Peyer's patch (tissue), 4 donors: ENCODE data around the gene TGFBR1. TPM values are rescaled to one million over a fixed set of nuclear protein-coding genes. Genes with fewer than 3 reads are reported as not detected.

Experiments used
- DNase-seq, 3 donors: peaks; one replicate each; pipeline ENCODE4 v3.0.0-alpha.2; 2017 to 2019
- H3K27ac ChIP-seq, 4 donors: fragments of 200-600 bp; sonication (generic); one replicate each; pipeline ENCODE4 v1.5.1; 2016 to 2019
- H3K27me3 ChIP-seq, 2 donors: fragments of 200-600 bp; sonication (generic); one replicate each; pipeline ENCODE4 v1.5.1; 2019
- H3K36me3 ChIP-seq, 3 donors: fragments of 200-600 bp; sonication (generic); one replicate each; pipeline ENCODE4 v1.5.1; 2016 to 2019
- H3K4me1 ChIP-seq, 4 donors: fragments of 200-600 bp; sonication (generic); one replicate each; pipeline ENCODE4 v1.5.1; 2016 to 2019
- H3K4me3 ChIP-seq, 4 donors: fragments of 200-600 bp; sonication (generic); 1 replicate in 3 of 4; 2 replicates in 1 of 4; pipeline ENCODE4 v1.5.1; 2016 to 2019; ENCODE audit warnings: mild to moderate bottlenecking in 1 of 4
- H3K9me3 ChIP-seq, 4 donors: fragments of 200-600 bp; sonication (generic); one replicate each; pipeline ENCODE4 v1.5.1; 2016 to 2019; ENCODE audit warnings: mild to moderate bottlenecking in 1 of 4
- POLR2A ChIP-seq, 2 donors: fragments of 450-650 bp; IDR thresholded peaks; one replicate each; pipeline ENCODE4 v1.5.1; 2017; ENCODE audit warnings: antibody characterized with exemption in 2 of 2, mild to moderate bottlenecking in 2 of 2, moderate library complexity in 2 of 2
- total RNA-seq, 4 donors: library from RNA; depleted of rRNA; stranded (reverse); fragments of >200 nt; gene quantifications; one replicate each; pipeline ENCODE4 v1.1.0, GENCODE V29; 2016
- TF ChIP-seq, protein P1 (sequence below), 6 experiments: fragments of 450-650 bp in 4 of 6; fragments of 200-600 bp in 2 of 6; sonication (generic) in 1 of 6; IDR thresholded peaks; one replicate each; pipeline ENCODE4 v1.5.1; 2017 to 2019; ENCODE audit warnings: antibody characterized with exemption in 6 of 6, mild to moderate bottlenecking in 3 of 6, moderate library complexity in 1 of 6

Gene TGFBR1
- total RNA-seq, 4 donors from 2014 or later = 11.6 to 14.4 (median 13.5) TPM

DNA sequence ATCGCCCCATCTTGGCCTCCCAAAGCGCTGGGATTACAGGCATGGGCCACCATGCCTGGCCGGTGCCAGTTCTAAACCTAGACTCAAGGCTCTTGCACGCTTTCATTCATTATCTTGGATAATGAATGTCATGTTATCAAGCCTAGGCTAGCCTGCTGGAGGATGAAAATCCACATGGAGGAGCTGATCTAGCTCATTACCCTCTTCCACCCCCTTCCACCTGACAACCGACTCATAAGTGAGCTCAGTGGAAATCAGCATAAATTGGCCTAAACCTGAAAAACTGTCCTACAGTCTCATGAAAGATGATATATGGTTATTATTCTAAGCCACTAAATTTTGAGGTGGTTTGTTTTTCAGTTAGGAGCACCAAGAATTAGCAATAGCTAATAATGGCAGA, 3.6 kb upstream of the TGFBR1 start:
- Histone ChIP-seq H3K27me3 (no peaks in the 10 kb centered on the region), H3K9me3 (no peaks in the 10 kb centered on the region), H3K4me3 (no peak overlapping the region), H3K36me3 (no peaks in the 10 kb centered on the region), H3K27ac (no peak overlapping the region), H3K4me1 (peaks cover 0 to 15% (median 0%) of the 10 kb centered on the region in 4 donors)
- DNase-seq = no peak
- TF ChIP-seq, protein P1, sequence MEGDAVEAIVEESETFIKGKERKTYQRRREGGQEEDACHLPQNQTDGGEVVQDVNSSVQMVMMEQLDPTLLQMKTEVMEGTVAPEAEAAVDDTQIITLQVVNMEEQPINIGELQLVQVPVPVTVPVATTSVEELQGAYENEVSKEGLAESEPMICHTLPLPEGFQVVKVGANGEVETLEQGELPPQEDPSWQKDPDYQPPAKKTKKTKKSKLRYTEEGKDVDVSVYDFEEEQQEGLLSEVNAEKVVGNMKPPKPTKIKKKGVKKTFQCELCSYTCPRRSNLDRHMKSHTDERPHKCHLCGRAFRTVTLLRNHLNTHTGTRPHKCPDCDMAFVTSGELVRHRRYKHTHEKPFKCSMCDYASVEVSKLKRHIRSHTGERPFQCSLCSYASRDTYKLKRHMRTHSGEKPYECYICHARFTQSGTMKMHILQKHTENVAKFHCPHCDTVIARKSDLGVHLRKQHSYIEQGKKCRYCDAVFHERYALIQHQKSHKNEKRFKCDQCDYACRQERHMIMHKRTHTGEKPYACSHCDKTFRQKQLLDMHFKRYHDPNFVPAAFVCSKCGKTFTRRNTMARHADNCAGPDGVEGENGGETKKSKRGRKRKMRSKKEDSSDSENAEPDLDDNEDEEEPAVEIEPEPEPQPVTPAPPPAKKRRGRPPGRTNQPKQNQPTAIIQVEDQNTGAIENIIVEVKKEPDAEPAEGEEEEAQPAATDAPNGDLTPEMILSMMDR (IDR thresholded peaks at IDR 0.05) = no peak
- no peak for TF ChIP-seq POLR2A (IDR thresholded peaks at IDR 0.05)

DNA sequence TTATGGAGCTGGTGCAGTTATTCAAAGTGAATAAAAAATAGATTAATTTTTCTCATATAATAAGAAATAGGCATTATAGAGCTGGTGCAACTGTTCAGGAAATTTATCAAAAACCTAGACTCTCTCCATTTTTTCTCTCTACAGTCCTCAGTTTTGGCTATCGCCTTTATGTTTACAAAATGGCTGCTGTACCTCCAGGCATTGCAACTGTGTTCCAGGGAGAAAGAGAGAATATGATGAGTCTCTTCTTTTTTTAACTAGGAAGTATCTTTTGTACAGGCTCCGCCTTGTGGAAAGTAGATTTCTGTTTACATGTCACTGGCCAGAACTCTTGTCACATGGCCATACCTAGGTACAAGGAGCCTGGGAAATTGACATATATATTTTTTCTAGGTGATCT, 3.1 kb upstream of the TGFBR1 start:
- DNase-seq = no peak
- Histone ChIP-seq H3K27ac (no peak overlapping the region), H3K36me3 (no peaks in the 10 kb centered on the region), H3K9me3 (no peaks in the 10 kb centered on the region), H3K4me1 (peaks cover 0 to 20% (median 4%) of the 10 kb centered on the region in 4 donors), H3K4me3 (no peak overlapping the region), H3K27me3 (no peaks in the 10 kb centered on the region)
- TF ChIP-seq POLR2A (IDR thresholded peaks at IDR 0.05) = no peak
- TF ChIP-seq, protein P1 (IDR thresholded peaks at IDR 0.05) = no peak

DNA sequence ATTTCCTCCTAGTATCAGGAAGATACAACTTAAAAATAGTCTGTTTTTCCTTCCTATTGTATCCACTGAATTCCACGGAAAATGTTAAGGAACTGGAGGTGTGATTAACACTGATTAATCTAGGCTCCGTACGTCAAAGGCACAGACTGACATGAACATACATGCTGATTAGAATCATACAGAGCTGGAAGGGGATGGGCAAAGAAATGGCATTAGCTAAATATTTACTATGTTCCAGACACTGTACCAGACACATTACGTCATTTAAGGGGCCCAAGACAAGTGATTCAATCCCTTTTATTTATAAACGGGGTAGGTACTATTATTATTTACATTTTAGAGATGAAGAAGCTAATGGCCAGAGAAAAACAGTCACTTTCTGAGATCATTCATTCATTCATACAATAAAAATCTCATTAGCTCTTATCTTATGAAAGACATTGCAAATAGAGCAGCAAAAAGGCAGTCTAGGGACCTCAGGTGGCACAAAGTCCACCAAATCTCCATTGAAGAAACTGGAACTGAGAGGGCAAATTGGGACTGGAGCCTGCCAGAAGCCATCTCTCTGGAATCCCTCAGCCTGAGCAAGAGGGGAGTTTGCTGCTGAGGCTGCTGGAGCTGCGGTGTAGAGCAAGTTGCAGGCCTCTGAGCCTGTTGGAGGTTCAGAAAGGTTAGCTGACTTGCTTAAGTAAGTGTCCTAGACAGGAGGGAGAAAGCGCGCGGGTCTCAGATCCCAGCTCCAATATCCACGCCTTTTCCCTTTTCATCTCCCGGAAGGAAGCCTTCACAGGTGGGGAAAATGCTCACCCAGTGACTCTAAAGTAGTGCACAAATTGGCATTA, 1.6 kb upstream of the TGFBR1 start:
- H3K4me1 ChIP-seq = peaks cover 4 to 34% (median 9%) of the 10 kb centered on the region in 4 donors
- no peaks in the 10 kb centered on the region for H3K9me3 ChIP-seq
- no peak overlapping the region for H3K4me3 ChIP-seq
- H3K36me3 ChIP-seq = no peaks in the 10 kb centered on the region
- H3K27me3 ChIP-seq = no peaks in the 10 kb centered on the region
- H3K27ac ChIP-seq = peak overlapping the region in 3 of 4 donors; percentile 87 to 89 (median 89)
- no peak for DNase-seq
- no peak for TF ChIP-seq POLR2A (IDR thresholded peaks at IDR 0.05)
- TF ChIP-seq, protein P1 (IDR thresholded peaks at IDR 0.05) = no peak

DNA sequence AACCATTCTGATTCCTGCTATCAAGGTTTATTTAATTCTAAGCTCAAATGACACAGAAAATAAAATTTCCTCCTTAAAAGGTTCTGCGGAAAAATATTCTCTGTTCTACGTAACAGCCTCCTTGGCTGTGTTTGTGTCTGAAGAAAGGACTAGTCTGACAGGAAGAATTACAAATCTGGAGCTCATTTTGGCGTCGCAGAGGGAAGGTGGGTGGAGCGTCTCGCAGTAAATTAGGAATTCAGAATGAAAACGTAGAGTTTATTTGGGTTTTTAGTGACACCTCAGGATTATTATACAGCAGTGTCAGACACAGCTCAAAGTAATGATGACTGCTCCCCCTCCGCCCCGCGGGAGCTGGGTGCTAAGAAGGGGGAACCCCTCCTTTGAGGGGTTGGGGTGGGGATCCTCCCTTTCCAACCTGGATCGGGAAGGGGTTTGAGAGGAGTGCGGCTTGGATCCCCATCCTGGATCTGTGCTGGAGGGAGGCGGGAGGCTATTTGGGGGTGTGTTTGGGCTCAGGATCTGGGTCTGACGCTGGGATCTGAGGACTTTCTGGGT, 933 bp upstream of the TGFBR1 start:
- peak overlapping the region; percentile 72 to 92 (median 79) for H3K4me3 ChIP-seq
- peak overlapping the region; percentile 85 to 89 (median 88) for H3K27ac ChIP-seq
- H3K27me3 ChIP-seq = no peaks in the 10 kb centered on the region
- no peaks in the 10 kb centered on the region for H3K36me3 ChIP-seq
- TF ChIP-seq, protein P1 (IDR thresholded peaks at IDR 0.05) = no peak
- TF ChIP-seq POLR2A (IDR thresholded peaks at IDR 0.05) = no peak
- peaks cover 4 to 34% (median 10%) of the 10 kb centered on the region in 4 donors for H3K4me1 ChIP-seq
- DNase-seq = peak in 2 of 3 donors; percentile 50 to 56
- no peaks in the 10 kb centered on the region for H3K9me3 ChIP-seq

DNA sequence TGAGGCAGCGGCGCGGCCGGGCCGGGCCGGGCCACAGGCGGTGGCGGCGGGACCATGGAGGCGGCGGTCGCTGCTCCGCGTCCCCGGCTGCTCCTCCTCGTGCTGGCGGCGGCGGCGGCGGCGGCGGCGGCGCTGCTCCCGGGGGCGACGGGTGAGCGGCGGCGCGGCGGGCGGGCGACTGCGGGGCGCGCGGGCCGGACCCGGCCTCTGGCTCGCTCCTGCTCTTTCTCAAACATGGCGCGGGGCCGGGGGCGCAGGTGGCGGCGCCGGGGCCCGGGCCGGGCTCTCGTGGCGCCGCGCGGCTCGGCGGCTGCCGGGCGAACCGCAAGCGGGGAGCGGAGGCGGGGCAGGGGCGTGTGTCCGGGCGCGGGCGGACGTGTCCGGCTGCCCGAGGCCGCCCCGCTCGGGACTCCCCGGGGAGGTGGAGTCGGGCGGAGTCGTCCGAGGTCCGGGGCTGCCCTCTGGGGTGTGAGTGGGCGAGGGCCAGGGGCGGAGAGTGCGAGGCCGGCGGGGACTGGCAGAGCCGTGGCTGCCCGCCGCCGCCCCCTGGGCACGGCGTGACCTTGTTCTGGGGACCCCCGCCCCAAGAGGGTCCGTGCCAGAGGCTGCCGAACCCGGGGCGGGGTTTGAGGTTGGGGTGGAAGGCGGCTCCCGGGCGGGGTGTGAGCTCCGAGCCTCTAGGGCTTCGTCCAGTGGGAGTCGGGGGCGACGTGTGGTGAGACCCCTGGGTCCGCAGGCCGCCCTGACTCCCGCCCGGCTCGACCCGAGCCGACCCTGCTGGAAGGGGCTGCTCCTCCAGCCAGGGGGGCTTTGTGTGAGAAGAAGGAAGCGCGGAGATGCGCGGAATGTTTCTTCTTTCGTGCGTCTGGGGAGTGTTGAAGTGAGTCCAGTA, 485 bp downstream of the TGFBR1 start:
- TF ChIP-seq POLR2A (IDR thresholded peaks at IDR 0.05) = peak in 1 of 2 donors; percentile 72
- TF ChIP-seq, protein P1 (IDR thresholded peaks at IDR 0.05) = no peak
- Histone ChIP-seq H3K27me3 (no peaks in the 10 kb centered on the region), H3K9me3 (no peaks in the 10 kb centered on the region), H3K4me3 (peak overlapping the region; percentile 72 to 92 (median 79)), H3K36me3 (no peaks in the 10 kb centered on the region), H3K4me1 (peaks cover 4 to 34% (median 12%) of the 10 kb centered on the region in 4 donors), H3K27ac (peak overlapping the region; percentile 85 to 89 (median 88))
- DNase-seq = peak; percentile 57 to 87 (median 86)
